ENCODE measurements around the gene HAAO. TPM values are rescaled to one million over a fixed set of nuclear protein-coding genes. Genes with fewer than 3 reads are reported as not detected.

Gene HAAO
- total and polyA plus RNA-seq, 2 of the 13 experiments (the other 11 are each of a cell fraction or from before 2014, with no cell fraction given): 36.1 to 42.7 TPM

GRCh38 chr2:42784204-42784880, 8.0 kb downstream of the HAAO start (continued):
- no peak for TF ChIP-seq ATF2 (CRISPR knock-in tag; IDR thresholded peaks at IDR 0.05)
- TF ChIP-seq SP2 (CRISPR knock-in tag; IDR thresholded peaks at IDR 0.05): no peak
- TF ChIP-seq ZNF510 (CRISPR knock-in tag; IDR thresholded peaks at IDR 0.05; ENCODE audit: low read depth): no peak
- peak; percentile 36; the same call in 1 of the 2 replicates for TF ChIP-seq ZNF687 (CRISPR knock-in tag; IDR thresholded peaks at IDR 0.05)
- no peak for TF ChIP-seq SOX13 (IDR thresholded peaks at IDR 0.05)
- peak in 1 of 2 experiments; percentile 19; a peak in 1 of 4 replicates for TF ChIP-seq SOX13 (CRISPR knock-in tag; conservative IDR thresholded peaks at IDR 0.05 in 1 of 2, IDR thresholded peaks at IDR 0.05 in 1 of 2)
- no peak for TF ChIP-seq ZBTB8A (CRISPR knock-in tag; IDR thresholded peaks at IDR 0.05; ENCODE audit: borderline replicate concordance, low read depth)
- no peak for TF ChIP-seq SMC3 (IDR thresholded peaks at IDR 0.05; ENCODE audit: low read length)
- no peak for TF ChIP-seq XBP1 (CRISPR knock-in tag; IDR thresholded peaks at IDR 0.05)
